Parathyroid adenoma (tissue), 2 donors: ENCODE measurements around the gene ZNF786.

Experiments used
- H2AFZ ChIP-seq: fragments of 300-600 bp; sonication (generic); one replicate; pipeline ENCODE4 v1.7.0; 2017; ENCODE audit warnings: antibody characterized with exemption, mild to moderate bottlenecking
- H3K27ac ChIP-seq: fragments of 300-600 bp; sonication (generic); one replicate; pipeline ENCODE4 v1.7.0; 2017
- H3K27me3 ChIP-seq: fragments of 300-600 bp; sonication (generic); one replicate; pipeline ENCODE4 v1.7.0; 2017; ENCODE audit warnings: low read length; ENCODE audit not compliant: control insufficient read depth, insufficient read depth
- H3K36me3 ChIP-seq: fragments of 300-600 bp; sonication (generic); one replicate; pipeline ENCODE4 v1.7.0; 2017; ENCODE audit warnings: low read length; ENCODE audit not compliant: control insufficient read depth, insufficient read depth
- H3K4me1 ChIP-seq: fragments of 300-600 bp; sonication (generic); one replicate; pipeline ENCODE4 v1.7.0; 2017; ENCODE audit warnings: control low read depth
- H3K4me2 ChIP-seq: fragments of 300-600 bp; sonication (generic); one replicate; pipeline ENCODE4 v1.7.0; 2017; ENCODE audit warnings: low read length
- H3K4me3 ChIP-seq: fragments of 300-600 bp; sonication (generic); one replicate; pipeline ENCODE4 v1.7.0; 2017; ENCODE audit warnings: low read depth, low read length
- H3K79me2 ChIP-seq: fragments of 300-600 bp; sonication (generic); one replicate; pipeline ENCODE4 v1.7.0; 2017; ENCODE audit warnings: control low read depth
- H3K9ac ChIP-seq: fragments of 300-600 bp; sonication (generic); one replicate; pipeline ENCODE4 v1.7.0; 2017; ENCODE audit warnings: mild to moderate bottlenecking
- H3K9me3 ChIP-seq: fragments of 300-600 bp; sonication (generic); one replicate; pipeline ENCODE4 v1.7.0; 2017; ENCODE audit warnings: low read length; ENCODE audit not compliant: control insufficient read depth
- CTCF ChIP-seq: fragments of 300-600 bp; sonication (generic); IDR thresholded peaks from one replicate; pipeline ENCODE4 v1.7.0; 2017; ENCODE audit warnings: antibody characterized with exemption, mild to moderate bottlenecking
- donor health status: primary hyperparathyroidism.

ZNF786 gene

GRCh38 chr7:149104749-149105148 is 14.2 kb upstream of the ZNF786 start:
- Histone ChIP-seq H3K27me3 (no peaks in the 10 kb centered on the region), H2AFZ (no peak overlapping the region), H3K27ac (no peak overlapping the region), H3K9ac (no peak overlapping the region), H3K9me3 (no peaks in the 10 kb centered on the region), H3K4me3 (no peak overlapping the region), H3K4me2 (no peak overlapping the region), H3K36me3 (no peaks in the 10 kb centered on the region), H3K79me2 (no peaks in the 10 kb centered on the region), H3K4me1 (no peaks in the 10 kb centered on the region)
- no peak for TF ChIP-seq CTCF

GRCh38 chr7:149104214-149104613 is 13.7 kb upstream of the ZNF786 start:
- Histone ChIP-seq H3K9me3 (no peaks in the 10 kb centered on the region), H3K79me2 (no peaks in the 10 kb centered on the region), H2AFZ (no peak overlapping the region), H3K9ac (no peak overlapping the region), H3K27ac (no peak overlapping the region), H3K4me1 (no peaks in the 10 kb centered on the region), H3K4me2 (no peak overlapping the region), H3K4me3 (no peak overlapping the region), H3K27me3 (no peaks in the 10 kb centered on the region), H3K36me3 (no peaks in the 10 kb centered on the region)
- no peak for TF ChIP-seq CTCF

GRCh38 chr7:149103424-149103823 is 12.9 kb upstream of the ZNF786 start:
- Histone ChIP-seq H2AFZ (no peak overlapping the region), H3K27me3 (no peaks in the 10 kb centered on the region), H3K9me3 (no peaks in the 10 kb centered on the region), H3K4me2 (no peak overlapping the region), H3K36me3 (no peaks in the 10 kb centered on the region), H3K27ac (no peak overlapping the region), H3K4me3 (no peak overlapping the region), H3K79me2 (no peaks in the 10 kb centered on the region), H3K9ac (no peak overlapping the region), H3K4me1 (no peaks in the 10 kb centered on the region)
- TF ChIP-seq CTCF: no peak

- no peaks in the 10 kb centered on the region for H3K36me3 ChIP-seq
- H3K79me2 ChIP-seq: no peaks in the 10 kb centered on the region
- no peak overlapping the region for H3K27ac ChIP-seq
- no peaks in the 10 kb centered on the region for H3K9me3 ChIP-seq
- H3K4me1 ChIP-seq: no peaks in the 10 kb centered on the region
- no peak overlapping the region for H2AFZ ChIP-seq
- H3K4me3 ChIP-seq: no peak overlapping the region
- TF ChIP-seq CTCF: no peak
- no peaks in the 10 kb centered on the region for H3K27me3 ChIP-seq
- H3K9ac ChIP-seq: no peak overlapping the region
- H3K4me2 ChIP-seq: no peak overlapping the region
These were observed 12.1 kb upstream of the ZNF786 start for GRCh38 chr7:149102666-149103065.

GRCh38 chr7:149100821-149101220 is 10.3 kb upstream of the ZNF786 start:
- Histone ChIP-seq H3K36me3 (no peaks in the 10 kb centered on the region), H3K9me3 (no peaks in the 10 kb centered on the region), H2AFZ (no peak overlapping the region), H3K27me3 (no peaks in the 10 kb centered on the region), H3K79me2 (no peaks in the 10 kb centered on the region), H3K9ac (no peak overlapping the region), H3K27ac (no peak overlapping the region), H3K4me3 (no peak overlapping the region), H3K4me1 (no peaks in the 10 kb centered on the region), H3K4me2 (no peak overlapping the region)
- TF ChIP-seq CTCF: no peak
